ENCODE data around the gene ABCB8. TPM values are rescaled to one million over a fixed set of nuclear protein-coding genes. Genes with fewer than 3 reads are reported as not detected.
A peak's percentile ranks its signal among the peaks of the same experiment; 100 is the strongest.

ABCB8 gene
- polyA plus RNA-seq, 1 donor (not counting 4 experiments of a cell fraction or from before 2014, with no cell fraction given): 15.5 TPM

DNA sequence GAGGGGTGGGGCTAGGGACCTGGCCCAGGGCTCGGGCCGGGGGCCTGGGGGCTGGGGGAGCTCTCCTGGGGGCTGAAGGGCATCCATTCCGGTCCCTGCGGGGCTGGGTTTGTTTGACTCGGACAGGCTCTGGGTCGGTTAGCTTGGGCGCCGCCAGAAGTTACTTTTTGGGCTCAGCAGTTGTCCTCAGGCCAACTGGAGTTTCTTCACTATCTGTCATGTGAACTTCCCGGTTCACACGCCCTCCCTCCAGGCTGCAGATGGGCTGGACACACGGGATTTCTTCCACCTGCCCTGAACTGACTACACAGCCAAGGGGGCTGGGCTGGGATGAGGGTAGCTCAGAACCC lies 34.9 kb downstream of the ABCB8 start:
- Histone ChIP-seq H3K4me1 (ENCODE audit: control insufficient read depth, extremely low read depth, insufficient read depth, low read length) (peaks cover 32% of the 10 kb centered on the region), H3K79me2 (ENCODE audit: control insufficient read depth, insufficient read depth, low read length) (peaks cover 35% of the 10 kb centered on the region), H3K9ac (ENCODE audit: control insufficient read depth, extremely low read depth, insufficient read depth, low read length) (no peak overlapping the region), H3K27ac (ENCODE audit: control insufficient read depth, insufficient read depth, low read length) (peak overlapping the region; percentile 14), H3K9me1 (ENCODE audit: control insufficient read depth, extremely low read depth, insufficient read depth, low read length) (peaks cover 4% of the 10 kb centered on the region), H3K4me2 (ENCODE audit: control insufficient read depth, extremely low read depth, insufficient read depth, low read depth, low read length) (no peak overlapping the region), H2AFZ (ENCODE audit: control insufficient read depth, low read length) (no peak overlapping the region), H3K9me3 (ENCODE audit: control insufficient read depth, low read depth, low read length) (no peaks in the 10 kb centered on the region), H3K36me3 (ENCODE audit: control insufficient read depth in 2 of 2, extremely low read depth in 1 of 2, insufficient read depth in 2 of 2, low read length in 2 of 2) (peaks cover 22 to 23% of the 10 kb centered on the region in 2 experiments), H3K4me3 (ENCODE audit: control insufficient read depth in 2 of 3, extremely low read depth in 1 of 3, insufficient read depth in 2 of 3, low read depth in 1 of 3, low read length in 3 of 3) (no peak overlapping the region), H3K27me3 (ENCODE audit: control insufficient read depth, extremely low read depth, insufficient read depth, low read length) (no peaks in the 10 kb centered on the region), H4K20me1 (ENCODE audit: control insufficient read depth, extremely low read depth, insufficient read depth, low read length) (peaks cover under 1% of the 10 kb centered on the region)
- TF ChIP-seq EZH2 (IDR thresholded peaks at IDR 0.05; ENCODE audit: low read length): no peak
- TF ChIP-seq, protein P1, sequence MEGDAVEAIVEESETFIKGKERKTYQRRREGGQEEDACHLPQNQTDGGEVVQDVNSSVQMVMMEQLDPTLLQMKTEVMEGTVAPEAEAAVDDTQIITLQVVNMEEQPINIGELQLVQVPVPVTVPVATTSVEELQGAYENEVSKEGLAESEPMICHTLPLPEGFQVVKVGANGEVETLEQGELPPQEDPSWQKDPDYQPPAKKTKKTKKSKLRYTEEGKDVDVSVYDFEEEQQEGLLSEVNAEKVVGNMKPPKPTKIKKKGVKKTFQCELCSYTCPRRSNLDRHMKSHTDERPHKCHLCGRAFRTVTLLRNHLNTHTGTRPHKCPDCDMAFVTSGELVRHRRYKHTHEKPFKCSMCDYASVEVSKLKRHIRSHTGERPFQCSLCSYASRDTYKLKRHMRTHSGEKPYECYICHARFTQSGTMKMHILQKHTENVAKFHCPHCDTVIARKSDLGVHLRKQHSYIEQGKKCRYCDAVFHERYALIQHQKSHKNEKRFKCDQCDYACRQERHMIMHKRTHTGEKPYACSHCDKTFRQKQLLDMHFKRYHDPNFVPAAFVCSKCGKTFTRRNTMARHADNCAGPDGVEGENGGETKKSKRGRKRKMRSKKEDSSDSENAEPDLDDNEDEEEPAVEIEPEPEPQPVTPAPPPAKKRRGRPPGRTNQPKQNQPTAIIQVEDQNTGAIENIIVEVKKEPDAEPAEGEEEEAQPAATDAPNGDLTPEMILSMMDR (optimal IDR thresholded peaks at IDR 0.05 in 1 of 3, IDR thresholded peaks at IDR 0.05 in 1 of 3, conservative IDR thresholded peaks at IDR 0.05 in 1 of 3; ENCODE audit: extremely low read depth in 1 of 3, insufficient read depth in 2 of 3, low read length in 3 of 3): no peak
- DNase-seq (ENCODE audit: low read depth, low spot score): no peak
- no peak for FAIRE-seq
- dilution Hi-C loops (cut with MboI; ENCODE audit: extremely low pct_ligation_motif_present, low sequenced_read_pairs): no loop called here

DNA sequence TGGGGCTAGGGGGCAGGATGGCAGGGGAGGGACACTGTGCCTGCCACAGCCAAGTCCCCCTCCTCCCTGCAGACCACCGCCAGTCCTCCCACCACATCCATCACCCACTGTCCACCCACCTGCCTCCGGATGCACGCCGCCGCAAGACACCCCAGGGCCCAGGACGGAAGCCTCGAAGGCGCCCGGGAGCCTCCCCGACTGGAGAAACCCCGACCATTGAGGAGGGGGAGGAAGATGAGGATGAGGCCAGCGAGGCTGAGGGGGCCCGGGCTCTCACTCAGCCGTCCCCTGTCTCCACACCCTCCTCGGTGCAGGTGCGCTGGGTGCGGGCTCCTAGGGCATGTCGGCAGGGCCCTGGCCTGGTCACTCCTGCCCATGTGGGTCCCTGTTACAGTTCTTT lies 36.2 kb downstream of the ABCB8 start:
- Histone ChIP-seq H2AFZ (ENCODE audit: control insufficient read depth, low read length) (no peak overlapping the region), H3K9me3 (ENCODE audit: control insufficient read depth, low read depth, low read length) (no peaks in the 10 kb centered on the region), H4K20me1 (ENCODE audit: control insufficient read depth, extremely low read depth, insufficient read depth, low read length) (peaks cover 3% of the 10 kb centered on the region), H3K4me3 (ENCODE audit: control insufficient read depth in 2 of 3, extremely low read depth in 1 of 3, insufficient read depth in 2 of 3, low read depth in 1 of 3, low read length in 3 of 3) (no peak overlapping the region), H3K9ac (ENCODE audit: control insufficient read depth, extremely low read depth, insufficient read depth, low read length) (no peak overlapping the region), H3K27ac (ENCODE audit: control insufficient read depth, insufficient read depth, low read length) (no peak overlapping the region), H3K79me2 (ENCODE audit: control insufficient read depth, insufficient read depth, low read length) (peaks cover 35% of the 10 kb centered on the region), H3K4me1 (ENCODE audit: control insufficient read depth, extremely low read depth, insufficient read depth, low read length) (peaks cover 22% of the 10 kb centered on the region), H3K4me2 (ENCODE audit: control insufficient read depth, extremely low read depth, insufficient read depth, low read depth, low read length) (no peak overlapping the region), H3K36me3 (ENCODE audit: control insufficient read depth in 2 of 2, extremely low read depth in 1 of 2, insufficient read depth in 2 of 2, low read length in 2 of 2) (peaks cover 26 to 27% of the 10 kb centered on the region in 2 experiments), H3K27me3 (ENCODE audit: control insufficient read depth, extremely low read depth, insufficient read depth, low read length) (no peaks in the 10 kb centered on the region), H3K9me1 (ENCODE audit: control insufficient read depth, extremely low read depth, insufficient read depth, low read length) (peaks cover 4% of the 10 kb centered on the region)
- dilution Hi-C loops (cut with MboI; ENCODE audit: extremely low pct_ligation_motif_present, low sequenced_read_pairs): no loop called here
- TF ChIP-seq, protein P1 (optimal IDR thresholded peaks at IDR 0.05 in 1 of 3, IDR thresholded peaks at IDR 0.05 in 1 of 3, conservative IDR thresholded peaks at IDR 0.05 in 1 of 3; ENCODE audit: extremely low read depth in 1 of 3, insufficient read depth in 2 of 3, low read length in 3 of 3): no peak
- no peak for TF ChIP-seq EZH2 (IDR thresholded peaks at IDR 0.05; ENCODE audit: low read length)
- FAIRE-seq: no peak
- no peak for DNase-seq (ENCODE audit: low read depth, low spot score)

Data from keratinocyte (primary cell).